C4-2B (cell line): Measurements from ENCODE around the gene BNC1.

Source experiments
- CTCF ChIP-seq: fragments of 450-650 bp; conservative IDR thresholded peaks from 2 replicates; pipeline ENCODE4 v1.5.1; 2017; ENCODE audit warnings: mild to moderate bottlenecking
- ZFX ChIP-seq: fragments of 450-650 bp; IDR thresholded peaks from 2 replicates; pipeline ENCODE4 v1.6.1; 2017

GRCh38 chr15:83283813-83284558, 478 bp downstream of the BNC1 start:
- no peak for TF ChIP-seq CTCF
- no peak for TF ChIP-seq ZFX
